ENCODE measurements around the gene TNFRSF14. TPM values are rescaled to one million over a fixed set of nuclear protein-coding genes. Genes with fewer than 3 reads are reported as not detected.

Gene TNFRSF14
- total RNA-seq, 2 donors from 2014 or later = 9.2 to 14.5 TPM

DNA sequence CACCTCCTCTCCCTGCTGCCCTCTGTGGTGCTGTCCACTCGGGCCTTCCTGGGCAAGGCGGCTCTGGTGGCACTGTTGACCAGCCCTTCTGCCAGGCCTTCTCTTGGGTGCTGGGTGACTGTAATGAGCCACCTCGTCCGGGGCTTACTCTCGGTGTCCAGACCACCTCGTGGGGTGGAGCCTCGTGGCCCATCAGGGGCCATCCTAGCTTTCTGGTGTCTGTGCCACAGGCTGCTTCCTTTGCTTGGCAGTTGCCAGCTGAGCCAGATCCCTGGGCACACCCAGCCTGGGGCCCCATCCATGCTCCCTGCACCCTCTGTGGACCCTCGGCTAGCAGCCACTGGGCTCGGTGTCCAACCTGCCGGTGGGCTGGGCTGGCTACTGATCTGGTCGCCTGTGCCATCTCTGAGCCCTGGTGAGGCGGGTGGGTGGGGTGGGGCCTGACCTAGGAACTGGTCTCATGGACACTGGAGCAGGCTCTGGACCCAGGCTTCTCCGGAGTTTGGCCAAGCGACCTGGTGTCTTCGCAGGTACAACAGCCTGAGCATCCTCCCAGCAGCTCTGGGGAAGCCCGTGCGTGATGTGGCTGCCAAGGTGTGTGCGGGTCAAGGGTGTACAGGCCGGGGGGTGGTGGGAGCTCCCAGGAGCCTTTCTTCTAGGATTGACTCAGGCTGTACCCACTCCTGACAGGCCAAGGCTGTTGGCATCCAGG, 31.8 kb downstream of the TNFRSF14 start:
- Histone ChIP-seq H3K27me3 (no peaks in the 10 kb centered on the region), H3K36me3 (no peaks in the 10 kb centered on the region), H3K9me3 (no peaks in the 10 kb centered on the region), H3K4me1 (peaks cover 0 to 28% of the 10 kb centered on the region in 2 donors), H3K27ac (no peak overlapping the region), H3K4me3 (peak overlapping the region in 1 of 2 donors; percentile 97)
- DNase-seq (ENCODE audit: low spot score) = no peak
- TF ChIP-seq, protein P1, sequence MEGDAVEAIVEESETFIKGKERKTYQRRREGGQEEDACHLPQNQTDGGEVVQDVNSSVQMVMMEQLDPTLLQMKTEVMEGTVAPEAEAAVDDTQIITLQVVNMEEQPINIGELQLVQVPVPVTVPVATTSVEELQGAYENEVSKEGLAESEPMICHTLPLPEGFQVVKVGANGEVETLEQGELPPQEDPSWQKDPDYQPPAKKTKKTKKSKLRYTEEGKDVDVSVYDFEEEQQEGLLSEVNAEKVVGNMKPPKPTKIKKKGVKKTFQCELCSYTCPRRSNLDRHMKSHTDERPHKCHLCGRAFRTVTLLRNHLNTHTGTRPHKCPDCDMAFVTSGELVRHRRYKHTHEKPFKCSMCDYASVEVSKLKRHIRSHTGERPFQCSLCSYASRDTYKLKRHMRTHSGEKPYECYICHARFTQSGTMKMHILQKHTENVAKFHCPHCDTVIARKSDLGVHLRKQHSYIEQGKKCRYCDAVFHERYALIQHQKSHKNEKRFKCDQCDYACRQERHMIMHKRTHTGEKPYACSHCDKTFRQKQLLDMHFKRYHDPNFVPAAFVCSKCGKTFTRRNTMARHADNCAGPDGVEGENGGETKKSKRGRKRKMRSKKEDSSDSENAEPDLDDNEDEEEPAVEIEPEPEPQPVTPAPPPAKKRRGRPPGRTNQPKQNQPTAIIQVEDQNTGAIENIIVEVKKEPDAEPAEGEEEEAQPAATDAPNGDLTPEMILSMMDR (IDR thresholded peaks at IDR 0.05) = no peak

DNA sequence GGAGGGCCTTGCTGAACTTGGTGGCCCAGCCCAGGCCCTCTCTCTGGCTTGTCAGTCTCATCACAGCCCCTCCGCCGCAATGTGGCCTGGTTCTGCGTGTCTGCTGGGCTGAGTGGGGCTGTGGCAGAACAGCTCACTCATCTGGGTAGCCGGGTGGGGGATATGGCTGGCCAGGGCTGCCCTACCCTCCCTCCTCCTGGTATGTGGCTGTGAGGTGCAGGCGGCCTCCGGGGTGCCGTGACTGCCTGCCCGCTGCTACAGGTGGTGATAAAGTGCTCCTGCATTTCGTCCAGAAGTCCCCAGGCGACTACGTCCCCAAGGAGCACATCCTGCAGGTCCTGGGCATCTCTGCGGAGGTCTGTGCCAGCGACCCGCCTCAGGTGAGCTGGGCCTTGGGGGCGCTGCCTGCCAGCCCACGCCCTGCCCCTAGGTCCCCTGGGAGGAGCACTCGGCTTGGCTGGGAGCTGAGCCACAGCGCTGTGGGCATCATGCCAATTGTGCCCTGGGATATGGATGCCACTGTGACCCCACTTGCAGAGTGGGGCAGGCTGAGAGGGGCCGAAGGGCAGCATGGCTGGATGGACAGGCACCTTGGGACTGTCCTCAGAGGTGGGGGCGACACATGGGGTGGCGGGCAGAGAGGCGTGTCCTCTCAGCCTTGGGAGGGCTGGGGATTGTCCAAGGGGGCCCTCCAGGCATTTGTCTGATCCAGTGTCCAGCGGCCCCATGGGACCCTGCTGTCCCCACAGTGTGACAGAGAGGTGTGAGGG, 32.7 kb downstream of the TNFRSF14 start:
- Histone ChIP-seq H3K4me1 (peaks cover 0 to 36% of the 10 kb centered on the region in 2 donors), H3K9me3 (no peaks in the 10 kb centered on the region), H3K27me3 (no peaks in the 10 kb centered on the region), H3K4me3 (no peak overlapping the region), H3K27ac (no peak overlapping the region), H3K36me3 (no peaks in the 10 kb centered on the region)
- no peak for DNase-seq (ENCODE audit: low spot score)
- TF ChIP-seq, protein P1 (IDR thresholded peaks at IDR 0.05) = no peak

DNA sequence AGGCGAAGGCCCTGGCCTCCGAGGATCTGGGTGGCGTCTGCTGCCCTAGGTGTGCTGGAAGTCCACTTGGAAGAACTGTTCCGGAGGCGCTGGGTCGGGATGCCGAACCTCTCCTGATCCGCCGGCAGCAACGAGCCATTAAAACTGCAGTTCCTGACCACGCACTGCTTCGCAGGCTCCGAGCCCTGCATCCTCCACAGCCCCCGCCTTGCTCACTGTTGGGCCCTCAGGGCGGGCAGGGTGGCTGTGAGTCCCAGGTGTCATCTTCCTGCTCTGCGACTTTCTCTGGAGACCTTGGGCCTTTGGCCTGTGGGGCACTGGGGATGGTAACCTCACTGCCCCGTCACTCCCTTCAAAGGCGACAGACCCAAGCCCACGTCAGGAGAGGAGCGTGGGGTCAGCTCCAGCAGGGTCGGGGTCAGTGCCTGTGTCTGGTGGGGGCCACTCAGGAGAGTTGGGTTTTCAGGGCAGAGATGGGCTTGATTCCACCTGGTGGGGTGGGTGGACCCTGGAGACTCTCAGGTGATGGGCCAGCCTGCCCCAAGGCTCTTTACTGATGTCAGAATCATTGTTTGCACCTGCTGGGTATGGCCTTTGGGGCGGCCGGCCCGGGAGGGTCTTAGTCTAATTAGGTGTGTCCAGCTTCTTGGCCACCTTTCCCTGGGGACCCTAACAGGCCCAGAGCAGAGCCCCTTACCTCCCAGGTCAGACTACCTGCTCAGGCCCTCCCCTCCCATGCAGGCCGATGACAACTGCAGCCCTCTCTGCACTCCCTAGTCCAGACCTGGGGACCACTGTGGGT, 33.5 kb downstream of the TNFRSF14 start:
- Histone ChIP-seq H3K9me3 (no peaks in the 10 kb centered on the region), H3K27me3 (no peaks in the 10 kb centered on the region), H3K27ac (no peak overlapping the region), H3K4me3 (no peak overlapping the region), H3K4me1 (peaks cover 0 to 41% of the 10 kb centered on the region in 2 donors), H3K36me3 (no peaks in the 10 kb centered on the region)
- no peak for DNase-seq (ENCODE audit: low spot score)
- TF ChIP-seq, protein P1 (IDR thresholded peaks at IDR 0.05) = no peak

DNA sequence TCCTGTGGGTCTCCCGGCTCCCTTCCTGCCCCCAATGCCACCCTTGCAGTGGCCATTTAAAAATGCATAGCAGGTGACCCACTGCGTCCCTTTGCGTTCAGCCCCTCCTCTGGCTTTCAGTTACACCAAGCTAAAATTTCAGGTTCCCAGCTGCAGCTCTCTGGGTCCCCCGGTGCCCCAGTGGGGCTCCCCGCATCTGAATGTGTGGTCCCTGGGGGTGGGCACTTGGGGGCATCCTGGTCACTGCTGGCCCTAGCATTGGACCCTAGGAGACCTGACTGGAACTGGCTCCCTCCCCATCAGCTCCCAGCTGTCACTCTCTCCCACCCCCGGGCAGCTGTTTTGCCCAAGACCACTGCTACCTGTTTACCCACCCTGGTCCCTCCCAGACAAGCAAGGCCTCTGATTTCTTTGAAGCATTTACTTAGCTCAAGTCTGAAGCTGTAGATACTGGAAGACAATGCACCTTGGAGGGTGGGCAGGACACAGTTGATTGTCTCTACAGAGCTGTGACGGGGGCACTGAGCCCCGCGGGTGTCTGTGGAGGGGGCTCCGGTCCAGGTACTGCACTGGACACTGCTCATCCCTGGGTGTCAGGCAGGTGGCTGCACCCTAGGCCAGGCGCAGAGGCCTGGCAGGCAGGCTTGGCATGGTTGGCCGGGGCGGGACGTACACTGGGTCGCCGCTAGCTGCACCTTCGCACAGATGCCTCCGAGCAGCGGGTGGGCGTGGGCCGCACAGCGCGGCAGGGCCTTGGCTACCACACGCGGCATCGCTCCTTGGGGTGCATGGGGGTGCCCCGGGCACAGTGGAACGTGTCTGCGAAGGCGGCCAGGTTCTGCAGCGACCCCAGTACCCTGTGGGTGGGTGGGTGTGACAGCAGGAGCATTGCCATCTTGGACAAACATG, 34.3 kb downstream of the TNFRSF14 start:
- no peaks in the 10 kb centered on the region for H3K9me3 ChIP-seq
- no peak overlapping the region for H3K4me3 ChIP-seq
- no peaks in the 10 kb centered on the region for H3K27me3 ChIP-seq
- DNase-seq (ENCODE audit: low spot score) = no peak
- peaks cover 0 to 32% of the 10 kb centered on the region in 2 donors for H3K4me1 ChIP-seq
- TF ChIP-seq, protein P1 (IDR thresholded peaks at IDR 0.05) = no peak
- H3K27ac ChIP-seq = no peak overlapping the region
- H3K36me3 ChIP-seq = no peaks in the 10 kb centered on the region

DNA sequence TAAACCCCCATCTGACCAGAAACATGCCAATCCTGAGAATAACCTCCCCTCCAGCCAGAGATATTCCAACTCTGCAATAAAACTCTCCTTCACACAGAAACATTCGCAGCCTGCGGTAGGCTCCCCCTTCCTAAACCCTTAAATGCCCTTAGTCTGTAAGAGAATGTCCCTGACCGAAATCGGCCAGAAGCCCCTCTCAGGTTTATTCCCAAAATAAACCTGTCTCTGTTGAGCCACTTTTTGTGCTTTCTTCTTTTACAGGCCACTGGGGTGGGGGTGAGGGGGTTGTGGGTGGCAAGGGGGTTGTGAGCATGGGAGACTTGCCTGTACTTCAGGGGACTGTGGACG, 35.0 kb downstream of the TNFRSF14 start:
- Histone ChIP-seq H3K27me3 (no peaks in the 10 kb centered on the region), H3K4me3 (no peak overlapping the region), H3K4me1 (peaks cover 0 to 29% of the 10 kb centered on the region in 2 donors), H3K27ac (no peak overlapping the region), H3K36me3 (no peaks in the 10 kb centered on the region), H3K9me3 (no peaks in the 10 kb centered on the region)
- no peak for DNase-seq (ENCODE audit: low spot score)
- TF ChIP-seq, protein P1 (IDR thresholded peaks at IDR 0.05) = no peak
